NCI-H345 treated with DMSO at 0.1 percent for 48 hours (cell line): ENCODE measurements around the gene CDH23.

Experiments used
- DNase-seq: peaks from one replicate; lab custom pipeline; 2025; ENCODE audit not compliant: unreplicated experiment; lab: John Stamatoyannopoulos, UW

The CDH23 gene

GRCh38 chr10:71852355-71852937, 455.7 kb downstream of the CDH23 start:
- no peak for DNase-seq

GRCh38 chr10:71854031-71854430, 457.3 kb downstream of the CDH23 start:
- DNase-seq: no peak

GRCh38 chr10:71856619-71857018, 459.9 kb downstream of the CDH23 start:
- DNase-seq: no peak

- DNase-seq: no peak
These were observed 461.5 kb downstream of the CDH23 start for GRCh38 chr10:71857934-71858890.

GRCh38 chr10:71860243-71861029, 463.7 kb downstream of the CDH23 start:
- no peak for DNase-seq

GRCh38 chr10:71863203-71863602, 466.5 kb downstream of the CDH23 start:
- DNase-seq: no peak

GRCh38 chr10:71864911-71865361, 468.2 kb downstream of the CDH23 start:
- no peak for DNase-seq
